Measurements from ENCODE around the gene MAB21L3. TPM values are rescaled to one million over a fixed set of nuclear protein-coding genes. Genes with fewer than 3 reads are reported as not detected.

MAB21L3 gene
- total RNA-seq, 1 experiment from 2014 or later, result not detected

- H3K9ac ChIP-seq (ENCODE audit: extremely low read depth, insufficient read length, low read length), result no peak overlapping the region
- no peak for TF ChIP-seq CTCF (conservative IDR thresholded peaks at IDR 0.05)
- no peak overlapping the region for H2AK5ac ChIP-seq (ENCODE audit: insufficient read length, low read length)
- no peak overlapping the region for H3K18ac ChIP-seq (ENCODE audit: insufficient read length, low read depth, low read length)
- no peaks in the 10 kb centered on the region for H3K79me2 ChIP-seq (ENCODE audit: insufficient read depth, low read length)
- H2BK120ac ChIP-seq (ENCODE audit: low read depth, low read length, poor library complexity, severe bottlenecking), result no peak overlapping the region
- no peak overlapping the region for H3K56ac ChIP-seq (ENCODE audit: insufficient read length, low read depth, low read length)
- H3K27me3 Mint-ChIP-seq (ENCODE audit: low read depth), result no peaks in the 10 kb centered on the region
- WGBS (ENCODE audit: extremely low coverage, insufficient read length, low lambda C conversion rate), result no CpG with 5 or more reads among the region's 2 CpGs
- no peak overlapping the region for H3K27ac Mint-ChIP-seq
- no peak overlapping the region for H3K27ac ChIP-seq (ENCODE audit: insufficient read length, low read depth, low read length)
- H3K9me3 ChIP-seq (ENCODE audit: control insufficient read depth, low read depth, low read length), result no peaks in the 10 kb centered on the region
- no peaks in the 10 kb centered on the region for H3K79me1 ChIP-seq (ENCODE audit: insufficient read depth, low read depth, low read length, poor library complexity, severe bottlenecking)
- H3T11ph ChIP-seq (ENCODE audit: low read length), result no peak overlapping the region
- peaks cover 0 to 5% (median 2%) of the 10 kb centered on the region in 3 experiments; a peak in 2 of 7 replicates for H3K36me3 Mint-ChIP-seq (ENCODE audit: insufficient read depth in 1 of 3, low read depth in 3 of 3)
- H2AFZ ChIP-seq (ENCODE audit: low read length), result no peak overlapping the region
- H2BK12ac ChIP-seq (ENCODE audit: insufficient read length, low read depth, low read length), result no peak overlapping the region
- no peak overlapping the region for H4K91ac ChIP-seq (ENCODE audit: insufficient read length, low read depth, low read length)
- H4K5ac ChIP-seq (ENCODE audit: insufficient read length, low read depth, low read length), result no peak overlapping the region
- no peak overlapping the region for H3K4ac ChIP-seq (ENCODE audit: low read depth, low read length)
- H2BK15ac ChIP-seq (ENCODE audit: low read depth, low read length), result no peak overlapping the region
- H3K4me2 ChIP-seq (ENCODE audit: insufficient read depth, insufficient read length, low read length), result no peak overlapping the region
- H3K23me2 ChIP-seq (ENCODE audit: insufficient read length, low read depth, low read length, poor library complexity, severe bottlenecking), result no peaks in the 10 kb centered on the region
- no peaks in the 10 kb centered on the region for H3K27me3 ChIP-seq (ENCODE audit: insufficient read depth, low read length)
- H3K4me1 ChIP-seq (ENCODE audit: insufficient read depth, low read length), result no peaks in the 10 kb centered on the region
- DNase-seq, result no peak
- H3K23ac ChIP-seq (ENCODE audit: insufficient read length, low read depth, low read length), result no peak overlapping the region
- no peak overlapping the region for H2BK5ac ChIP-seq (ENCODE audit: insufficient read length, low read length)
- H4K20me1 ChIP-seq (ENCODE audit: control insufficient read depth, insufficient read depth, insufficient read length), result no peaks in the 10 kb centered on the region
- H4K8ac ChIP-seq (replicated peaks; ENCODE audit: insufficient read length, low read depth, low read length), result no peak overlapping the region
- peaks cover 0 to under 1% of the 10 kb centered on the region in 2 experiments; a peak in 2 of 5 replicates for H3K9me3 Mint-ChIP-seq
- no peak overlapping the region for H3K4me3 Mint-ChIP-seq
- H2BK20ac ChIP-seq (ENCODE audit: low read depth, low read length, poor library complexity, severe bottlenecking), result no peak overlapping the region
- H3K4me1 Mint-ChIP-seq, result no peaks in the 10 kb centered on the region
- H3K14ac ChIP-seq (ENCODE audit: insufficient read depth, low read length), result no peak overlapping the region
These were observed 46.6 kb upstream of the MAB21L3 start for GRCh38 chr1:116064616-116065015.
